Right lung (tissue), 5 donors: ENCODE results near the gene TUBB4A. TPM values are rescaled to one million over a fixed set of nuclear protein-coding genes. Genes with fewer than 3 reads are reported as not detected.

Experiments used
- polyA plus RNA-seq, 5 donors: library from polyadenylated mRNA; unstranded; fragments of 120-200 nt; gene quantifications; one replicate each; pipeline versions ENCODE4 v1.2.1 to v1.2.3, GENCODE V29; 2013; ENCODE audit warnings: inconsistent platforms in 1 of 5, low replicate concordance in 1 of 5; ENCODE audit not compliant: insufficient read length in 5 of 5, insufficient read depth in 1 of 5

TUBB4A gene
- polyA plus RNA-seq, 5 donors, result 2.3 to 6.8 (median 3.4) TPM

Other genes with a start within 250 kb of the TUBB4A start
- gene MLLT1, start 222.3 kb downstream of the TUBB4A start, polyA plus RNA-seq, result 100 to 1,000 TPM in 2 of 5 donors, 10 to 100 TPM in 3; 61.4 to 124 (median 79.8) TPM
- gene ACER1, start 168.7 kb downstream of the TUBB4A start, polyA plus RNA-seq, result under 1 TPM in 4 of 5 donors, not detected in 1; 0.10 to 0.24 (median 0.23) TPM
- gene CLPP, start 140.8 kb downstream of the TUBB4A start, polyA plus RNA-seq, result 10 to 100 TPM; 40.8 to 78.4 (median 50.9) TPM
- 10 to 100 TPM; 25.6 to 98.1 (median 53.9) TPM for gene ALKBH7, start 129.5 kb downstream of the TUBB4A start, polyA plus RNA-seq
- gene PSPN, start 126.4 kb downstream of the TUBB4A start, polyA plus RNA-seq, result 1 to 10 TPM; 1.7 to 3.2 (median 2.1) TPM
- 10 to 100 TPM; 62.7 to 90.2 (median 74.5) TPM for gene GTF2F1, start 109.1 kb downstream of the TUBB4A start, polyA plus RNA-seq
- gene KHSRP, start 77.5 kb downstream of the TUBB4A start, polyA plus RNA-seq, result 100 to 1,000 TPM; 211 to 355 (median 257) TPM
- gene SLC25A41, start 68.5 kb downstream of the TUBB4A start, polyA plus RNA-seq, result 1 to 10 TPM in 1 of 5 donors, under 1 TPM in 4; 0.26 to 1.3 (median 0.57) TPM
- gene SLC25A23, start 42.5 kb downstream of the TUBB4A start, polyA plus RNA-seq, result 10 to 100 TPM; 44.7 to 62.3 (median 49.6) TPM
- 10 to 100 TPM; 13.1 to 23.4 (median 18.0) TPM for gene CRB3, start 38.0 kb downstream of the TUBB4A start, polyA plus RNA-seq
- gene DENND1C, start 20.5 kb downstream of the TUBB4A start, polyA plus RNA-seq, result 10 to 100 TPM; 14.6 to 23.3 (median 16.6) TPM
- under 1 TPM; 0.15 to 0.83 (median 0.23) TPM for gene TNFSF9, start 28.7 kb upstream of the TUBB4A start, polyA plus RNA-seq
- gene CD70, start 88.8 kb upstream of the TUBB4A start, polyA plus RNA-seq, result under 1 TPM in 3 of 5 donors, not detected in 2; 0.13 to 0.54 (median 0.35) TPM
- gene TNFSF14, start 167.9 kb upstream of the TUBB4A start, polyA plus RNA-seq, result 1 to 10 TPM in 1 of 5 donors, under 1 TPM in 4; 0.18 to 1.0 (median 0.28) TPM
- 100 to 1,000 TPM in 1 of 5 donors, 10 to 100 TPM in 4; 21.7 to 123 (median 39.6) TPM for gene C3, start 218.3 kb upstream of the TUBB4A start, polyA plus RNA-seq
- gene GPR108, start 235.3 kb upstream of the TUBB4A start, polyA plus RNA-seq, result 10 to 100 TPM; 39.3 to 92.3 (median 63.7) TPM
- gene TRIP10, start 237.4 kb upstream of the TUBB4A start, polyA plus RNA-seq, result 100 to 1,000 TPM in 2 of 5 donors, 10 to 100 TPM in 3; 90.7 to 113 (median 98.9) TPM